ENCODE measurements around the gene CNTLN.
"Not testable (repeated sequence)": the region's sequence is repeated elsewhere in the genome, so short reads cannot be mapped to it uniquely, and the experiment has no call there.

CNTLN gene

GRCh38 chr9:17354006-17354405, 219.2 kb downstream of the CNTLN start:
- H3K14ac ChIP-seq (ENCODE audit: low read length); H3K18ac ChIP-seq (ENCODE audit: low read length); H4K12ac ChIP-seq (ENCODE audit: low read depth, low read length): not testable (repeated sequence)

DNA sequence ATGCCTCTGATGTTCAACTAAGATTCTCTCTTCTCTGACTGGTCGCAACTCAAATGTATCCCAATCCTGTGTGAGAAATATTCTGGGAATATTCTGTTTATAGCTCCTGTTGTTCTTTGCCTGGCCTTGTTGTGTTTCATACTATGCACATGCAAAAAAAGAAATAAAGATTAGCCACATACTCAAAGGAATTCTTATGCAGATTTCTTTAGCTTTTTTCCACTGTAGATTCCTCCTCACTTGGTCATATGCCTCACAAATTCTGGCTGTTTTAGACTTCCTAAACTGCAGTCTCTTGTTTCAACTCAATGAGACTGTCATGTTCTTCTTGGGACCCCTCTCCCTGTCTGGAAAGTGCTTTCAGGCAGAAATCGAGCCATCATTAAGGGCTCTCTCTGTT, 226.5 kb downstream of the CNTLN start:
- Histone ChIP-seq H3K27me3 (ENCODE audit: insufficient read depth, low read length) (no peaks in the 10 kb centered on the region), H3K9ac (ENCODE audit: low read length) (no peak overlapping the region), H4K91ac (ENCODE audit: low read depth, low read length) (no peak overlapping the region), H2BK120ac (ENCODE audit: insufficient read depth, low read length, poor library complexity) (no peak overlapping the region), H3K79me1 (ENCODE audit: low read length) (no peaks in the 10 kb centered on the region), H4K12ac (ENCODE audit: low read depth, low read length) (no peak overlapping the region), H3K36me3 (ENCODE audit: control insufficient read depth in 1 of 2, insufficient read depth in 2 of 2, low read length in 2 of 2) (no peaks in the 10 kb centered on the region), H3K4me3 (ENCODE audit: low read depth, low read length) (no peak overlapping the region), H3K18ac (ENCODE audit: low read length) (no peak overlapping the region), H3K4me1 (ENCODE audit: control insufficient read depth in 1 of 2, insufficient read depth in 2 of 2, low read length in 2 of 2) (no peaks in the 10 kb centered on the region), H3K79me2 (ENCODE audit: control insufficient read depth, insufficient read depth, low read length, poor library complexity) (no peaks in the 10 kb centered on the region), H4K8ac (ENCODE audit: low read depth, low read length) (no peak overlapping the region), H3K14ac (ENCODE audit: low read length) (no peak overlapping the region), H3K4me2 (ENCODE audit: low read length) (no peak overlapping the region), H3K4ac (ENCODE audit: low read depth, low read length) (no peak overlapping the region), H3K27ac (ENCODE audit: low read depth, low read length) (no peak overlapping the region), H2AK5ac (ENCODE audit: low read length) (no peak overlapping the region), H2AFZ (ENCODE audit: insufficient read depth, low read length, poor library complexity) (no peak overlapping the region), H3K23ac (ENCODE audit: low read length) (no peak overlapping the region), H2BK5ac (ENCODE audit: low read depth, low read length, poor library complexity) (no peak overlapping the region), H2BK12ac (ENCODE audit: low read length) (no peak overlapping the region), H3K9me3 (ENCODE audit: insufficient read depth, low read depth, low read length) (no peaks in the 10 kb centered on the region)
- no peak for DNase-seq
- WGBS (ENCODE audit: extremely low coverage, insufficient coverage, insufficient read length) = no CpG with 5 or more reads among the region's 2 CpGs

More at GRCh38 chr9:17354006-17354405, 219.2 kb downstream of the CNTLN start:
- H2BK12ac ChIP-seq (ENCODE audit: low read length); H3K79me2 ChIP-seq (ENCODE audit: control insufficient read depth, insufficient read depth, low read length, poor library complexity); H3K27ac ChIP-seq (ENCODE audit: low read depth, low read length); H3K79me1 ChIP-seq (ENCODE audit: low read length); H2AK5ac ChIP-seq (ENCODE audit: low read length); H4K8ac ChIP-seq (ENCODE audit: low read depth, low read length); H2AFZ ChIP-seq (ENCODE audit: insufficient read depth, low read length, poor library complexity); H3K23ac ChIP-seq (ENCODE audit: low read length); DNase-seq; H3K9ac ChIP-seq (ENCODE audit: low read length); H3K4ac ChIP-seq (ENCODE audit: low read depth, low read length); H2BK5ac ChIP-seq (ENCODE audit: low read depth, low read length, poor library complexity); H3K9me3 ChIP-seq (ENCODE audit: insufficient read depth, low read depth, low read length); H3K4me3 ChIP-seq (ENCODE audit: low read depth, low read length); H3K36me3 ChIP-seq (ENCODE audit: control insufficient read depth in 1 of 2, insufficient read depth in 2 of 2, low read length in 2 of 2); H4K91ac ChIP-seq (ENCODE audit: low read depth, low read length); H2BK120ac ChIP-seq (ENCODE audit: insufficient read depth, low read length, poor library complexity); H3K4me2 ChIP-seq (ENCODE audit: low read length); H3K4me1 ChIP-seq (ENCODE audit: control insufficient read depth in 1 of 2, insufficient read depth in 2 of 2, low read length in 2 of 2); H3K27me3 ChIP-seq (ENCODE audit: insufficient read depth, low read length): not testable (repeated sequence)
- no CpG with 5 or more reads among the region's 25 CpGs for WGBS (ENCODE audit: extremely low coverage, insufficient coverage, insufficient read length)

- Histone ChIP-seq H3K79me2 (ENCODE audit: control insufficient read depth, insufficient read depth, low read length, poor library complexity) (no peaks in the 10 kb centered on the region), H3K14ac (ENCODE audit: low read length) (no peak overlapping the region)
- WGBS (ENCODE audit: extremely low coverage, insufficient coverage, insufficient read length) = no CpG with 5 or more reads among the region's 2 CpGs
These were observed 232.2 kb downstream of the CNTLN start for GRCh38 chr9:17367035-17367434.

DNA sequence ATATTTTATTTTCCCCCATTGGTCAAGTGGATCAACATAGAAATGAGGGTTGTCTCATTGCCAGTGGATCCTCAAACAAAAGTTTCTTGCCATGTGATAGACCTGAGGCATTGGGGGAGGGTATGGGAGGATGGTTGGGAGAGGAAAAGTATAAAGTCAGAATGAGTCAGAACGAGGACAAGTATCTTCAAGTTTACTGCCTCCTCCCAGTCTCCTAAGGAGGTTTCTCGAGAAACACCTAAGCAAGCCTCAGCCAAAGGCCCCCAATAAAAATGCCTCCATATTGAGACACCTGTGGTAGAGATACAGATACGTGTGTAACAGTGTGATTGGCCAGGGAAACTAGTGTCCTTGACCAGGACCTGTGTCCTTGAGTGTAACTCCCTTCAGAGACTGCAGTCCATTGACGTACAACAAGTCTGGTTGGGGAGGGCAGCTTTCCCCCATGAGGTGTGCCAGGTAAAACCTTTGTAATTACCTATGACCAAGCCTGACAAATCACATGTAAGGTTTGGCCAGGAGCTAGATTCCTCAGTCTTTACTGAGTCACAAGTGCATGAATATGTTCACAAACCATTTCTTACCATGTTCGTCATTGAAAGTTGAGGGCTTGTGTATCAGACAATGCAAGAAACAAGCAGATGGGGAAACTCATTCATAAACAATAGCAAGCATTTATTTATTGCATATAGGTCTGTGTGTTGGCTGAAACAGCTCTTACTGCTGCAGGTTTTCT, 245.5 kb downstream of the CNTLN start:
- no peak overlapping the region for H4K8ac ChIP-seq (ENCODE audit: low read depth, low read length)
- no peak overlapping the region for H3K4me2 ChIP-seq (ENCODE audit: low read length)
- no peak overlapping the region for H3K4ac ChIP-seq (ENCODE audit: low read depth, low read length)
- no peak overlapping the region for H3K9ac ChIP-seq (ENCODE audit: low read length)
- H3K4me3 ChIP-seq (ENCODE audit: low read depth, low read length) = no peak overlapping the region
- H3K79me2 ChIP-seq (ENCODE audit: control insufficient read depth, insufficient read depth, low read length, poor library complexity) = no peaks in the 10 kb centered on the region
- no peaks in the 10 kb centered on the region for H3K9me3 ChIP-seq (ENCODE audit: insufficient read depth, low read depth, low read length)
- H3K27ac ChIP-seq (ENCODE audit: low read depth, low read length) = no peak overlapping the region
- H3K79me1 ChIP-seq (ENCODE audit: low read length) = no peaks in the 10 kb centered on the region
- DNase-seq = no peak
- H3K4me1 ChIP-seq (ENCODE audit: control insufficient read depth in 1 of 2, insufficient read depth in 2 of 2, low read length in 2 of 2) = no peaks in the 10 kb centered on the region
- no CpG with 5 or more reads among the region's 5 CpGs for WGBS (ENCODE audit: extremely low coverage, insufficient coverage, insufficient read length)
- H3K18ac ChIP-seq (ENCODE audit: low read length) = no peak overlapping the region
- H2BK5ac ChIP-seq (ENCODE audit: low read depth, low read length, poor library complexity) = no peak overlapping the region
- H3K23ac ChIP-seq (ENCODE audit: low read length) = no peak overlapping the region
- no peak overlapping the region for H4K12ac ChIP-seq (ENCODE audit: low read depth, low read length)
- no peak overlapping the region for H2BK12ac ChIP-seq (ENCODE audit: low read length)
- no peak overlapping the region for H4K91ac ChIP-seq (ENCODE audit: low read depth, low read length)
- no peak overlapping the region for H2BK120ac ChIP-seq (ENCODE audit: insufficient read depth, low read length, poor library complexity)
- no peak overlapping the region for H2AFZ ChIP-seq (ENCODE audit: insufficient read depth, low read length, poor library complexity)
- no peaks in the 10 kb centered on the region for H3K36me3 ChIP-seq (ENCODE audit: control insufficient read depth in 1 of 2, insufficient read depth in 2 of 2, low read length in 2 of 2)
- no peak overlapping the region for H2AK5ac ChIP-seq (ENCODE audit: low read length)
- no peaks in the 10 kb centered on the region for H3K27me3 ChIP-seq (ENCODE audit: insufficient read depth, low read length)
- H3K14ac ChIP-seq (ENCODE audit: low read length) = no peak overlapping the region

More at GRCh38 chr9:17367035-17367434, 232.2 kb downstream of the CNTLN start:
- Histone ChIP-seq H3K18ac (ENCODE audit: low read length) (no peak overlapping the region), H3K27ac (ENCODE audit: low read depth, low read length) (no peak overlapping the region), H3K9me3 (ENCODE audit: insufficient read depth, low read depth, low read length) (no peaks in the 10 kb centered on the region), H4K8ac (ENCODE audit: low read depth, low read length) (no peak overlapping the region), H3K23ac (ENCODE audit: low read length) (no peak overlapping the region), H3K4me2 (ENCODE audit: low read length) (no peak overlapping the region), H3K27me3 (ENCODE audit: insufficient read depth, low read length) (no peaks in the 10 kb centered on the region), H4K91ac (ENCODE audit: low read depth, low read length) (no peak overlapping the region), H3K36me3 (ENCODE audit: control insufficient read depth in 1 of 2, insufficient read depth in 2 of 2, low read length in 2 of 2) (no peaks in the 10 kb centered on the region), H2AK5ac (ENCODE audit: low read length) (no peak overlapping the region), H3K9ac (ENCODE audit: low read length) (no peak overlapping the region), H4K12ac (ENCODE audit: low read depth, low read length) (no peak overlapping the region), H2BK5ac (ENCODE audit: low read depth, low read length, poor library complexity) (no peak overlapping the region), H2BK12ac (ENCODE audit: low read length) (no peak overlapping the region), H3K4me3 (ENCODE audit: low read depth, low read length) (no peak overlapping the region), H3K4ac (ENCODE audit: low read depth, low read length) (no peak overlapping the region), H3K4me1 (ENCODE audit: control insufficient read depth in 1 of 2, insufficient read depth in 2 of 2, low read length in 2 of 2) (no peaks in the 10 kb centered on the region), H2AFZ (ENCODE audit: insufficient read depth, low read length, poor library complexity) (no peak overlapping the region), H2BK120ac (ENCODE audit: insufficient read depth, low read length, poor library complexity) (no peak overlapping the region), H3K79me1 (ENCODE audit: low read length) (no peaks in the 10 kb centered on the region)
- DNase-seq = no peak
